Fibroblast of mammary gland (primary cell): ENCODE results near the gene BROX.

ENCODE experiments used
- DNase-seq: peaks from one replicate; pipeline ENCODE4 v3.0.0-alpha.2; 2010; ENCODE audit warnings: low read depth
- H3K4me3 ChIP-seq: 2 replicates; pipeline ENCODE4 v1.5.1; 2011; ENCODE audit warnings: low read depth, mild to moderate bottlenecking, low read length, moderate library complexity; ENCODE audit not compliant: control insufficient read depth
- CTCF ChIP-seq: conservative IDR thresholded peaks from 2 replicates; pipeline ENCODE4 v1.5.1; 2011; ENCODE audit warnings: low read depth, low read length, inconsistent platforms; ENCODE audit not compliant: control insufficient read depth, insufficient read depth

Gene BROX

GRCh38 chr1:222749927-222750326, 37.6 kb downstream of the BROX start:
- TF ChIP-seq CTCF: no peak
- no peak for DNase-seq
- no peak overlapping the region for H3K4me3 ChIP-seq

- DNase-seq: no peak
- H3K4me3 ChIP-seq: no peak overlapping the region
Measured at GRCh38 chr1:222750651-222751050, 38.3 kb downstream of the BROX start.

GRCh38 chr1:222751255-222751654, 38.9 kb downstream of the BROX start:
- TF ChIP-seq CTCF: no peak
- DNase-seq: no peak
- H3K4me3 ChIP-seq: no peak overlapping the region

More at GRCh38 chr1:222750651-222751050, 38.3 kb downstream of the BROX start:
- no peak for TF ChIP-seq CTCF

DNA sequence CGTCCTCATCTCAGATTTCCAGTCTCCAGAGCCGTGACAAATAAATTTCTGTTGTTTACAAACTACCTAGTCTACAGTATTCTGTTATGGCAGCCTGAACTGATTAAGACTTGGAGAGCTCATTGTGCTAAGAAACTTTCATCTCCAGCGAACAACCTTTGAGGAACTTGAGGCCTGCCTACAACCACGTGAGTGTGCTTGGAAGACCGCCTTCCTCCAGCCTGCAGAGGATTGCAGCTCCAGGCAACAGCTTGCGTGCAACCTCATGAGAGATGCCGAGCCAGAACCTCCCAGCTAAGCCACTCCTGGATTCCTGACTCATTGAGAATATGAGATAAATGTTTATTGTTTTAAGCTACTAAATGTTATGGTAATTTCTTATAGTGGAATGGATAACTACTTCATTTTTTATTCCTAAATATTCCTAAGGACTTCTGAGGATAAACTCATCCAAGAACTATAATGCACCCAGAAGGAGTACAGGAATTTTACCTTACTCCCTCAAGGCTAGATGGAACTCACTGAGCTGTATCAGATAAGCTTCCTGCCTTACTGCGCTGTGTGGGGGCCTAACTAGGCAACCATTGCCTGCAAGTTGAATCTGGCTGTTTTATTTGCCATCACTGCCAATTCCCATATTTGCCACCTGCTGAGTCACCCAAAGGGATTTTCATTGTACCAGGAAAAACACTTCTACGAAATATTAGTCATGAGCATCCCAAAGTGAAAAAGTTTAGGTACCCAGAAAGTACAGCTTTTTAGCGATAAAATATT, 42.2 kb downstream of the BROX start:
- TF ChIP-seq CTCF: no peak
- DNase-seq: peak; percentile 97
- no peak overlapping the region for H3K4me3 ChIP-seq

- no peak overlapping the region for H3K4me3 ChIP-seq
- no peak for TF ChIP-seq CTCF
- peak; percentile 31 for DNase-seq
Measured at GRCh38 chr1:222757646-222758268, 45.4 kb downstream of the BROX start.

GRCh38 chr1:222759451-222760035, 47.2 kb downstream of the BROX start:
- H3K4me3 ChIP-seq: no peak overlapping the region
- no peak for TF ChIP-seq CTCF
- no peak for DNase-seq
